Naive B cell (primary cell): ENCODE measurements around the gene PODXL2. TPM values are rescaled to one million over a fixed set of nuclear protein-coding genes. Genes with fewer than 3 reads are reported as not detected.
"Not testable (repeated sequence)": the region's sequence is repeated elsewhere in the genome, so short reads cannot be mapped to it uniquely, and the experiment has no call there.

Experiments
- ATAC-seq, 2 donors: fragments of 150-1000 bp; cut with Tn5 transposase; 2 replicates each; pipeline ENCODE4 v1.10.0; 2021; ENCODE audit warnings: low read depth in 2 of 2, mild to moderate bottlenecking in 2 of 2, moderate library complexity in 2 of 2
- DNase-seq: peaks from one replicate; pipeline ENCODE4 v3.0.0; 2022
- H3K27ac Mint-ChIP-seq, 6 donors: one replicate each; pipeline ENCODE4 v1.8.0; 2020 to 2022; ENCODE audit warnings: mild to moderate bottlenecking in 6 of 6, mixed read lengths in 6 of 6, moderate library complexity in 5 of 6, inconsistent platforms in 2 of 6
- H3K27me3 Mint-ChIP-seq, 3 donors: one replicate each; pipeline ENCODE4 v1.8.0; 2021 to 2022; ENCODE audit warnings: mixed read lengths in 3 of 3, mild to moderate bottlenecking in 1 of 3
- H3K36me3 Mint-ChIP-seq, 2 donors: one replicate each; pipeline ENCODE4 v1.8.0; 2020 to 2022; ENCODE audit warnings: mixed read lengths in 2 of 2, inconsistent platforms in 1 of 2, mild to moderate bottlenecking in 1 of 2
- H3K4me1 Mint-ChIP-seq, 3 donors: one replicate each; pipeline ENCODE4 v1.8.0; 2020 to 2022; ENCODE audit warnings: mixed read lengths in 3 of 3, inconsistent platforms in 1 of 3, mild to moderate bottlenecking in 1 of 3, moderate library complexity in 1 of 3
- H3K4me3 Mint-ChIP-seq, 8 donors: one replicate each; pipeline ENCODE4 v1.8.0; 2020 to 2022; ENCODE audit warnings: mild to moderate bottlenecking in 8 of 8, mixed read lengths in 8 of 8, moderate library complexity in 8 of 8, inconsistent platforms in 2 of 8
- H3K9me3 Mint-ChIP-seq, 7 donors: one replicate each; pipeline ENCODE4 v1.8.0; 2020 to 2022; ENCODE audit warnings: mixed read lengths in 7 of 7, mild to moderate bottlenecking in 5 of 7, inconsistent platforms in 2 of 7, moderate library complexity in 1 of 7
- polyA plus RNA-seq, 6 donors: library from polyadenylated mRNA; unstranded; fragments of 300-500 nt; fragmentation: Illumina TruSeq; gene quantifications; one replicate each; pipeline ENCODE4 v1.2.3, GENCODE V29; 2021; ENCODE audit warnings: low read depth in 6 of 6

PODXL2 gene
- polyA plus RNA-seq, 6 donors from 2014 or later, result 1.8 to 5.8 (median 2.8) TPM

GRCh38 chr3:127646501-127647046, 17.6 kb downstream of the PODXL2 start:
- ATAC-seq, result no peak
- Mint-ChIP-seq H3K27ac (no peak overlapping the region), H3K36me3 (no peaks in the 10 kb centered on the region), H3K9me3 (no peaks in the 10 kb centered on the region), H3K27me3 (no peaks in the 10 kb centered on the region), H3K4me3 (no peak overlapping the region), H3K4me1 (peaks cover 0 to 10% (median 6%) of the 10 kb centered on the region in 3 donors)
- DNase-seq, result no peak

- Mint-ChIP-seq H3K9me3 (no peaks in the 10 kb centered on the region), H3K36me3 (no peaks in the 10 kb centered on the region), H3K4me1 (peaks cover 0 to 10% (median 6%) of the 10 kb centered on the region in 3 donors), H3K27ac (no peak overlapping the region), H3K4me3 (no peak overlapping the region), H3K27me3 (no peaks in the 10 kb centered on the region)
- no peak for DNase-seq
- no peak for ATAC-seq
Measured at GRCh38 chr3:127647166-127647844, 18.3 kb downstream of the PODXL2 start.

- H3K4me3 Mint-ChIP-seq, result no peak overlapping the region
- no peaks in the 10 kb centered on the region for H3K36me3 Mint-ChIP-seq
- DNase-seq, result no peak
- no peak for ATAC-seq
- no peak overlapping the region for H3K27ac Mint-ChIP-seq
- H3K27me3 Mint-ChIP-seq, result no peaks in the 10 kb centered on the region
- no peaks in the 10 kb centered on the region for H3K9me3 Mint-ChIP-seq
- peaks cover 0 to 10% (median 6%) of the 10 kb centered on the region in 3 donors for H3K4me1 Mint-ChIP-seq
Measured at GRCh38 chr3:127647845-127648204, 18.8 kb downstream of the PODXL2 start.

GRCh38 chr3:127650236-127650635, 21.3 kb downstream of the PODXL2 start:
- H3K27me3 Mint-ChIP-seq, result no peaks in the 10 kb centered on the region
- DNase-seq, result no peak
- H3K4me3 Mint-ChIP-seq, result no peak overlapping the region
- no peaks in the 10 kb centered on the region for H3K9me3 Mint-ChIP-seq
- H3K27ac Mint-ChIP-seq, result no peak overlapping the region
- no peak for ATAC-seq
- H3K36me3 Mint-ChIP-seq, result no peaks in the 10 kb centered on the region
- H3K4me1 Mint-ChIP-seq, result no peaks in the 10 kb centered on the region

- H3K9me3 Mint-ChIP-seq, result no peaks in the 10 kb centered on the region
- H3K4me1 Mint-ChIP-seq, result no peaks in the 10 kb centered on the region
- no peaks in the 10 kb centered on the region for H3K36me3 Mint-ChIP-seq
- DNase-seq (no peak), ATAC-seq (no peak)
- no peak overlapping the region for H3K27ac Mint-ChIP-seq
- no peaks in the 10 kb centered on the region for H3K27me3 Mint-ChIP-seq
- H3K4me3 Mint-ChIP-seq, result no peak overlapping the region
Measured at GRCh38 chr3:127651516-127652172, 22.7 kb downstream of the PODXL2 start.

GRCh38 chr3:127652246-127652995, 23.4 kb downstream of the PODXL2 start:
- no peak overlapping the region for H3K4me3 Mint-ChIP-seq
- ATAC-seq, result peak; percentile 47 to 54
- no peaks in the 10 kb centered on the region for H3K27me3 Mint-ChIP-seq
- H3K4me1 Mint-ChIP-seq, result no peaks in the 10 kb centered on the region
- peak; percentile 20 for DNase-seq
- H3K36me3 Mint-ChIP-seq, result no peaks in the 10 kb centered on the region
- H3K27ac Mint-ChIP-seq, result peak overlapping the region in 2 of 6 donors; percentile 4 to 56
- no peaks in the 10 kb centered on the region for H3K9me3 Mint-ChIP-seq

GRCh38 chr3:127654374-127654773, 25.4 kb downstream of the PODXL2 start:
- no peaks in the 10 kb centered on the region for H3K9me3 Mint-ChIP-seq
- DNase-seq (no peak), ATAC-seq (no peak)
- H3K27me3 Mint-ChIP-seq, result no peaks in the 10 kb centered on the region
- H3K27ac Mint-ChIP-seq, result peak overlapping the region in 1 of 6 donors; percentile 6
- no peaks in the 10 kb centered on the region for H3K36me3 Mint-ChIP-seq
- no peak overlapping the region for H3K4me3 Mint-ChIP-seq
- H3K4me1 Mint-ChIP-seq, result no peaks in the 10 kb centered on the region

- not testable (repeated sequence) for H3K27ac Mint-ChIP-seq
Measured at GRCh38 chr3:127654993-127655392, 26.0 kb downstream of the PODXL2 start.

GRCh38 chr3:127655641-127656040, 26.7 kb downstream of the PODXL2 start:
- Mint-ChIP-seq H3K36me3 (no peaks in the 10 kb centered on the region), H3K4me3 (no peak overlapping the region), H3K27ac (no peak overlapping the region), H3K9me3 (no peaks in the 10 kb centered on the region), H3K27me3 (no peaks in the 10 kb centered on the region), H3K4me1 (no peaks in the 10 kb centered on the region)
- no peak for DNase-seq
- no peak for ATAC-seq

More at GRCh38 chr3:127654993-127655392, 26.0 kb downstream of the PODXL2 start:
- DNase-seq, H3K27me3 Mint-ChIP-seq, H3K9me3 Mint-ChIP-seq, H3K4me1 Mint-ChIP-seq, H3K36me3 Mint-ChIP-seq, ATAC-seq, H3K4me3 Mint-ChIP-seq: not testable (repeated sequence)

- no peak for ATAC-seq
- no peaks in the 10 kb centered on the region for H3K27me3 Mint-ChIP-seq
- H3K4me3 Mint-ChIP-seq, result no peak overlapping the region
- no peak overlapping the region for H3K27ac Mint-ChIP-seq
- H3K9me3 Mint-ChIP-seq, result no peaks in the 10 kb centered on the region
- no peak for DNase-seq
- no peaks in the 10 kb centered on the region for H3K4me1 Mint-ChIP-seq
- no peaks in the 10 kb centered on the region for H3K36me3 Mint-ChIP-seq
Measured at GRCh38 chr3:127656906-127657305, 27.9 kb downstream of the PODXL2 start.

GRCh38 chr3:127658234-127658633, 29.2 kb downstream of the PODXL2 start:
- no peaks in the 10 kb centered on the region for H3K36me3 Mint-ChIP-seq
- no peak for ATAC-seq
- H3K27ac Mint-ChIP-seq, result no peak overlapping the region
- no peak for DNase-seq
- no peaks in the 10 kb centered on the region for H3K9me3 Mint-ChIP-seq
- H3K27me3 Mint-ChIP-seq, result peaks cover 0 to 3% (median 0%) of the 10 kb centered on the region in 3 donors
- no peaks in the 10 kb centered on the region for H3K4me1 Mint-ChIP-seq
- H3K4me3 Mint-ChIP-seq, result no peak overlapping the region

GRCh38 chr3:127660621-127661251, 31.8 kb downstream of the PODXL2 start:
- no peaks in the 10 kb centered on the region for H3K4me1 Mint-ChIP-seq

GRCh38 chr3:127661600-127661999, 32.6 kb downstream of the PODXL2 start:
- Mint-ChIP-seq H3K4me1 (no peaks in the 10 kb centered on the region), H3K27me3 (peaks cover 0 to 3% (median 0%) of the 10 kb centered on the region in 3 donors), H3K36me3 (no peaks in the 10 kb centered on the region), H3K27ac (no peak overlapping the region), H3K4me3 (peak overlapping the region in 1 of 8 donors; percentile 45), H3K9me3 (no peaks in the 10 kb centered on the region)
- no peak for ATAC-seq
- no peak for DNase-seq

More at GRCh38 chr3:127660621-127661251, 31.8 kb downstream of the PODXL2 start:
- no peaks in the 10 kb centered on the region for H3K36me3 Mint-ChIP-seq
- peaks cover 0 to 3% (median 0%) of the 10 kb centered on the region in 3 donors for H3K27me3 Mint-ChIP-seq
- H3K4me3 Mint-ChIP-seq, result no peak overlapping the region
- DNase-seq (no peak), ATAC-seq (no peak)
- no peaks in the 10 kb centered on the region for H3K9me3 Mint-ChIP-seq
- H3K27ac Mint-ChIP-seq, result no peak overlapping the region
